CD4-positive, alpha-beta T cell treated with Interleukin-21 for 1 hour (primary cell): Measurements from ENCODE around the gene MYCBP2.
A peak's percentile ranks its signal among the peaks of the same experiment; 100 is the strongest.

Experiments used
- DNase-seq: peaks from one replicate; pipeline ENCODE4 v3.0.0-alpha.2; 2020

Gene MYCBP2

GRCh38 chr13:77190349-77190958, 136.4 kb downstream of the MYCBP2 start:
- DNase-seq: no peak

GRCh38 chr13:77185721-77186120, 141.2 kb downstream of the MYCBP2 start:
- DNase-seq: no peak

DNA sequence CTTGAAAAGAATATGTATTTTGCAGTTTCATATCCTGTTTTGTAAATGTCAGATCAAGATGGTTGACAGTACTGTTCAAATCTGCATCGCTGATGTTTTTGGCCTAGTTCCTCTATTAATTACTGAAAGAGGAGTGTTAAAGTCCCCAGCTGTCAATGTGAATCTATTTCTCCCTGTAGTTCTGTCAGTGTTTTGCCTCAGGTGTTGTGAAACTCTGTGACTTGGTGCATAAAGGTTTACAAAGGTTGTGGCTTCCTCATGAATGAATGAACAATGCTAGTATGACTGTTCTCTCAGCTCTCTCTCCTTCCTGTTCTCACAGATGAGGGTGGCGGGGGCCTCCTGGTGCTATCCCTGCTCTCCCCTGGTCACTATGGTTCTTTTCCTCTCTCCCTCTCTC, 142.4 kb downstream of the MYCBP2 start:
- peak; percentile 2 for DNase-seq

DNA sequence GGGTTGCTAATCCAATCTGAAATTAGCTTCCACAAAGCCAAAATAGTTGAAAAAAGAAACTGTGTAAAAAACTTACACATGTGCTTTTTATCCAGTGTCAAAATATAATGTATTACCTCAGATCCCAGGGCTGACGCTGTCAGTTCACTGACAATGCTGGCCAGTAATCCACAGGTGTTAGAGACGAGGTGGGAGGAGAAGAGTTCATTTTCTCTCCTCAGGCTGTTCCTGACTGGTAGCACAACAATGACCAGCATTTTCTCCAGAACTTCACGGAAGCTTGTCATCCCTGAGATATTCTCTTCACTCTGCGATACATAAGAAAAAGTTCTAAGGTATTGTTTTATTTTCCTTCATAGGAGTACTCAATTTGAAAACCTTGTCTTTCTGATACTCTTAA, 146.9 kb downstream of the MYCBP2 start:
- DNase-seq: no peak

DNA sequence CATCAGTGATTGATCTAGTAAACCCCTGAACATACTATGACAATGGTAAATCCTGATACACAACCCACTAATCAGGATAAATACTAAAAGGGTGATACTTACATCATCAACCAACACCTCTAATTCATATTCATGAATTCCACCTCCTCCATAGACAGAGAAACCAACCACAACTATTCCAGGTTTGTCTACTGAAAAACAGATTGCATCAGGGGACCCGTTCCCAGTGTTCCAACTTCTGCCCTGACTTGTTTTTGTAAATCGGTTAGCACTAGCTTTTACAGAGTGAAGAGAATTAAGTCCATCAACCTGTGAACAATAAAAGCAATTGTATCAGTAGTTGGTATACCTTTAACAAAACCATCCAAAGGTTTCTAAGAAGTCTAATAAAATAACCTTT, 149.2 kb downstream of the MYCBP2 start:
- DNase-seq: no peak

GRCh38 chr13:77176350-77176749, 150.5 kb downstream of the MYCBP2 start:
- DNase-seq: no peak

DNA sequence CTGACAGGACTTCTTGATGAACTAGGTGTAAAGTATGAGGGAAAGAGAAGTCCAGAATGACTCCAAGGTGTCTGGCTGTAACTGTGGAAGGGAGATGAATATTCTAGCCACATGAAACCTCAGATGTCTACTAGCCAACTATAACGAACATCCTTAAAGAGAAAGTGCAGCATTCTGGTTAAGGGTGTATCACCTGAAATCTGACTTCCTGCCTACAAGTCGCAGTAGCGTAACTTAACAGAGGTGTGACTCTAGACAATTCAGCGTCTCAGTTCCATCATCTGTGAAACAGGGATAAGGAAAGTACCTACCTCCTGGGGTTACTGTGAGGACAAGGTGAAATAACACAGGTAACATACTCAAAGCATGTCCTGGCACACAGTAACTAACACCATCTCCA, 154.2 kb downstream of the MYCBP2 start:
- peak; percentile 12 for DNase-seq

DNA sequence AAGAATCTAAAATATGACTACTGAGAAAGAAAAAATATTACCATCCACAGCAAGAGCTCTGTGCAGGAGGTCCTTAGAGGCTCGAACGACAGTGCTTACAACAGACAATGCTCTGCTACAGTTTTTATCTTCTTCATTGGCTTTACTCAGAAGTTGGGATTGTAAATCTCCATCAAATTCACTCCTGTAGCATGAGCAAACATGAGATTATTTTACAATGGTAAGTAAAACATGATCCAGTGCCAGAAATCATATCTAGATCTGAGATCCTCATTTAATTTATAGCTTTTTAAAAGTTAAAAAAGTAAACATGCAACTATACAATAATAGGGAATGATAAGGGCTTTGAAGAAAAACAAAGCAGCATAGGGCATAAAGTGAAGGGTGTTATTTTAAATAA, 155.4 kb downstream of the MYCBP2 start:
- DNase-seq: no peak

DNA sequence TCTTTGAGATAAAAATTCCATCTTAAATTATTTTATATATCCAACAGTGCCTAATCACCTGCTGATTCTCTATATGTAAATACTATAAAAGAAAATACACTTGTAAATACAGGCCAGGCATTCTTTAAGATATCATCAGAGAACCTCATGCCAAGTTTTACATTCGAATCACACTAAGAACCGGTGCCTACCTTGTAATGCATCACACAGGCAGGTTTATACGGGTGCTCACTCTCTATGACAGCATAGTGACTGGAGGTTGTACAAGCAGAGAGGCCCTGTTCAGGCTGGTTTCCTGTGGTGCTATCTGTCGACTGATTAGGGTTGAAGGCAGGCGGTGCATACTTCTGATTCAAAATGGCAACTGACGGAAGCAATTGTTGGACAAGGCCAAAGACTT, 158.7 kb downstream of the MYCBP2 start:
- DNase-seq: no peak

GRCh38 chr13:77150651-77151050, 176.2 kb downstream of the MYCBP2 start:
- DNase-seq: no peak

DNA sequence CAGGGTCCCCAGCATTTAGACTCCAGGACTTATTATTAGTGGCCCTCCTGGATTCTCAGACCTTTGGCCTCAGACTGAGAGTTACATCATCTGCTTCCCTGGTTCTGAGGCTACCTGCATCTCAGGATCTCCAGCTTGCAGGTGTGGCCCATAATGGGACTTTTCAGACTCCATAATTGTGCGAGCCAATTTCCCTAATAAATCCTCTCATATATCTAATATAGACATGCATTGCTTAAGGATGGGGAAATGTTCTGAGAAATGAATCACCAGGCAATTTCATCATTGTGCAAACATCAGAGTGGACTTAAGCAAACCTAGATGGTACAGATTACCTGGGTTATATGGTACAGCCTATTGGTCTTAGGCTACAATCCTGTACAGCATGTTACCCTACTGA, 183.5 kb downstream of the MYCBP2 start:
- no peak for DNase-seq

DNA sequence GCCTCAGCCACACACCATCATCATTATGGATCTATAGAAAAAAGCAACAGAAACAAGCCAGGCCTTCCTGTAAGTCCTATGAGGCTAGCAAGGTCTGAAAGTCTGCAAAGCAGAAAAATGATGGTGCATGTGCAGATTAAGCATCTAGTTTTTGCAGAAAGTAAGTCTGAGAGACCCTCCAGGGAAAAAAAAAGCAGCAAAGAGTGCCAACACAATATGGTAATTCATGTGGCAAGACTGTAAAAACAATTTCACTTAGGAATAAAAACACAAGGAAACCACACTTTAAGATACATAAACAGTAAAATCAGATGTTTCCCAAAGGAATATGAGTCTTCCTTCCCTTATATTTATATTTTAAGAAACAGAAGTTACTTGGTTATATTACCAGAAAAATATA, 187.6 kb downstream of the MYCBP2 start:
- no peak for DNase-seq

DNA sequence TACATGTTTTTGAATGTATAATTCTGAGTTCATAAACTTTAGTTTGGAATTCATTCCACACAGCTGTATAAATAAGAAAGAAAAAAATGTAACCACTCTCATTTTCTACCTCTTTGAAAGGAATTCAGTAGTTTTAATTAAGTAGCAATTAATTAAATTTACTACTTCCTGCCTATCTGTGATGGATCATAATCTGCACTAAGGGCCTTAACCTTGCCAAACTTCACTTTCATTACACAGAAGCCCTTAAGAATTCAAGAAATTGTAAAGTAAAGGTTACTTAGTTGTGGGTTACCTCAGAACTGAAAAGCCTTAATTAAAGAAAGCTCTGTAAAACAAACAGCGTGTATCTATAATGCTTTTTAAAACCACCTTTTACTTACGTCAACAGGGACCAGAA, 188.1 kb downstream of the MYCBP2 start:
- no peak for DNase-seq

GRCh38 chr13:77136902-77137420, 189.9 kb downstream of the MYCBP2 start:
- DNase-seq: no peak

DNA sequence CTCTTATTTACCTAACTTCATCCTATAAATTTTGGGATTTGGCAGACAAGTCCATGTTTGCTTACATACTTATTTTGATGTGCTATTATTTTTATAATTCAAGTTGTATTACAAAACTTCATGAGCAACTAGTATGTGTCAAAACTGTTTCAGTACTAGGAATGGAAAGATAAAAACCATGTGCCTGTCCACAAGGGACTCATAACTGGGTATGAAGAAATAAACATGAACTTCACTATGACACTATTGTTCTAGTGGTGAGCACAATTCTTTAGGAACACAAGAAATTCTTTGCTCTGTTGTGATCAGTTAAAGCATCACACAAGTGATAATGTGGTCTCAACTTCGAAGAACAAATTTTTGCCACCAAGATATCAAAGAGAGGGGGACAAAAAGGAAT, 202.5 kb downstream of the MYCBP2 start:
- DNase-seq: no peak

DNA sequence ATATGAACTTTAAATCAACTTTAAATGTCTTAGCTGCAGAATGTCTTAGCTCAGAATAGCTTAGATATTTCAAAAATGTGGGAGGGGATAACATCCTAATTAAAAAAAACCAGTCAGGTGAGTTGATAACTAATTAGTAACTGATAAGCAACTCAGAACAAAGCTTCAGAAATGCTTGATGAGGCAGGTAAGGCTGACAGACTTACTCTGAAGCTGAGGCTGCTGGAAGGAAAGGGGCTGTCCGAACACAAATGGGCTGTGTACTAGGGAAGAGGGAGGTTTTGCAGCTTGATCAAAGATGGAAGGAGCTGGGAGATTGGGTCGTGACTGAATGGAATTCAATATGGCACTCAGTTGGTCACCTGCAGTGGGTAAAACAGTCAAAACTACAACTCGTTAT, 208.8 kb downstream of the MYCBP2 start:
- no peak for DNase-seq

- DNase-seq: no peak
Observed at GRCh38 chr13:77114271-77114670, 212.6 kb downstream of the MYCBP2 start.

GRCh38 chr13:77113496-77113895, 213.4 kb downstream of the MYCBP2 start:
- DNase-seq: no peak

DNA sequence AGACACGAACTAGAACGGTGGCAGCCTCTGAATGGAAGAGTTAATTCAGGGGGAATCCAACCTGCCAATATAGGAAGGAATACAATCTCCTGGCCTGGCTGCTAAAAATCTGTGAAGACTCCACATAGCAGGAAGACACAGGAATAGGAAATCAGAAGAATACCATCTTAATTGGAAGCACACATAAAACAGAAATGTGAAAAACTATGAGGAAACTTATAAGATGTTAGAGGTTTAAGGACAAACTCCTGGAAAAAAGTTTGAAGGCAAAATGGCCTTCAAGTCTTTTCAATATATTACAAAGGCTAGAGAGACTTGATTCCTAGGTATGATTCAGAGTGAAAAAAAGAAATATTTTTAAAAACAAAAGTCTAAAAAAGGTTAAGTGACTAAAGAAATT, 221.8 kb downstream of the MYCBP2 start:
- DNase-seq: no peak

DNA sequence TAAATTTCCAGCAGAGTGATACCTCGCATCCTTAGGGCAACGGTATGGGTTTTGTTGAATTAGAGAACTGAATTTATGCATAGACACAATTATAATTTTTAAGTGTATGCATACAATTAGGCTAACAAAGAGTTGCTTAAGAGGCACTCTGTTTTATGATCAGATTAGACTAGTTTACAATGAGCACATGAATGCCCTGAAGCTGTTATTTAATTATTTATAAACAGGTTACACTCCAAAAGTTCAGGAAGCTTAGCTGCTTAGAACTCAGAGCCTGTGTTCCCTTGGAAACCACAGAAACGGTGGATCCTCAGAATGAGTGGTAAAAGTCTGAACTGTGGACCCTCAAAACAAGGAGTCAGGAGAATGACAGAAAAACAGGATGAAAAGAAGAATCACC, 227.5 kb downstream of the MYCBP2 start:
- no peak for DNase-seq

DNA sequence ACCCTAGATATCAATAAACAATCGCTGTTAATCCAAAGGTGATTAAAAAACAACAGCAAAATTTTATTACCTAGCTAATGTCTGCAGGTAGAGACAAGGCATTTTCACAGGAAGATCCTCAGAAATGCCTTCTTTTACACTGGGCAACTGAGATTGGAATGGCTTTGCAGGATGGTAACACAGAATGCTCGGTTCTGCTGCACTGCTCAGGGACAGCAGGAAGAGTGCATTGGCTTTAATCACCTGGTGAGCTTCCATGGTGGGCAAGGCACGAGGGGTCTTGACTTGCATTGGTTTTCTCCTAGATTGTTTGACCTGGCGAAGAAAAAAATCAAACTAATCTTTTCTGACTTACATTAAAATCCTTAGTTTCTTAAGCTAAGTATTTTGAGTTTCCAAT, 231.6 kb downstream of the MYCBP2 start:
- DNase-seq: no peak

- no peak for DNase-seq
Observed at GRCh38 chr13:77094773-77095172, 232.1 kb downstream of the MYCBP2 start.

DNA sequence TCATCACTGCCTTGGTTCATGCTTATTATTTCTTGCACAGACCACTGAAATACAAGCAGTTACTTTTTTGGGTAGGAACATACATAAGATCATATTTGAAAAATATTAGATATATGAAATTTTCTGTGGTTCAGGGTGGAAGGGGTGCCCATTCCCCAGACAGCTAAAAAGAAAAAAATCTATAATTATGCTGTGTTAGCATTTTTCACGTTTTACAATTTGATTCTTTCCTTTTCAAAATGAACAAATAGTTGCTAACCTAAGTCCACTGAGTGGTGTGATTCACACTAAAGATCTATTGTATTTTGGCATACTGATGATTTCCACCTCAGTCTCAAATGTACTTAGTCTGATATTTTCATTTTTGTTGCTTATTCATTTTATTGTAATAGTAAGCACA, 233.2 kb downstream of the MYCBP2 start:
- no peak for DNase-seq

- no peak for DNase-seq
Observed at GRCh38 chr13:77084755-77085154, 242.1 kb downstream of the MYCBP2 start.

GRCh38 chr13:77079902-77080413, 246.9 kb downstream of the MYCBP2 start:
- no peak for DNase-seq
